OCI-LY3 (cell line): ENCODE data around the gene TTC39A.

Experiments used
- EZH2phosphoT487 ChIP-seq: fragments of 200-600 bp; shearing (Covaris generic); IDR thresholded peaks from 2 replicates; pipeline ENCODE4 v1.6.1; 2018; ENCODE audit warnings: antibody characterized with exemption, mixed run types, low read depth
- TF ChIP-seq, protein P1 (sequence below): fragments of 200-600, 300-600 bp; sonication (generic); IDR thresholded peaks from 2 replicates; pipeline ENCODE4 v1.5.1; 2014; ENCODE audit warnings: antibody characterized with exemption, low read length, low read depth

DNA sequence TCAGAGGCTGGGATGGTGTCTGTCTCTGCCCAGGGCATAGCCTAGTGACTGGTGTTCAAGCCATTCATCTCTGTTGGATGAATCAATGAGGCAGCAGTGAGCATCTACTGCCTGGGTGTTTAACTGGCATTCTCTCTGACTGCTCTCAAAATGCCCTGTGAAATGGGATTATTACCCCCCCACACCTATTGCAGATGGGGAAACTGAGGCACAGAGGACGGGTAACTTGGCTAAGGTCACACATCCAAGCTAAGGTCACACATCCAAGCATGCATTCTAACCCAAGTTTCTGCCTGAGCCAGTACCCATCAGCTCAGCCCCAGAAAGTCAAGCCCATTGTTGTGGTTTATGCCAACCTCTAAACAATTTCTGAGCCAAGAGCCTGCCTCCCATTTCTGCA is 5.0 kb downstream of the TTC39A start:
- TF ChIP-seq, protein P1, sequence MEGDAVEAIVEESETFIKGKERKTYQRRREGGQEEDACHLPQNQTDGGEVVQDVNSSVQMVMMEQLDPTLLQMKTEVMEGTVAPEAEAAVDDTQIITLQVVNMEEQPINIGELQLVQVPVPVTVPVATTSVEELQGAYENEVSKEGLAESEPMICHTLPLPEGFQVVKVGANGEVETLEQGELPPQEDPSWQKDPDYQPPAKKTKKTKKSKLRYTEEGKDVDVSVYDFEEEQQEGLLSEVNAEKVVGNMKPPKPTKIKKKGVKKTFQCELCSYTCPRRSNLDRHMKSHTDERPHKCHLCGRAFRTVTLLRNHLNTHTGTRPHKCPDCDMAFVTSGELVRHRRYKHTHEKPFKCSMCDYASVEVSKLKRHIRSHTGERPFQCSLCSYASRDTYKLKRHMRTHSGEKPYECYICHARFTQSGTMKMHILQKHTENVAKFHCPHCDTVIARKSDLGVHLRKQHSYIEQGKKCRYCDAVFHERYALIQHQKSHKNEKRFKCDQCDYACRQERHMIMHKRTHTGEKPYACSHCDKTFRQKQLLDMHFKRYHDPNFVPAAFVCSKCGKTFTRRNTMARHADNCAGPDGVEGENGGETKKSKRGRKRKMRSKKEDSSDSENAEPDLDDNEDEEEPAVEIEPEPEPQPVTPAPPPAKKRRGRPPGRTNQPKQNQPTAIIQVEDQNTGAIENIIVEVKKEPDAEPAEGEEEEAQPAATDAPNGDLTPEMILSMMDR, result no peak
- no peak for TF ChIP-seq EZH2phosphoT487
